A673 (cell line): ENCODE results near the gene NUTM2D. TPM values are rescaled to one million over a fixed set of nuclear protein-coding genes. Genes with fewer than 3 reads are reported as not detected.
"Not testable (repeated sequence)": the region's sequence is repeated elsewhere in the genome, so short reads cannot be mapped to it uniquely, and the experiment has no call there.

Experiments used
- BruUV-seq: library from RNA; stranded (reverse); fragments of 400-500 nt; replicated peaks from 2 replicates; lab custom pipeline; 2021; lab: Mats Ljungman, UMichigan
- CTCF ChIA-PET: fragments of 300-600 bp; sonication (Branson Sonifier 250); formaldehyde crosslinking; loops from one replicate; lab custom pipeline; 2022; ENCODE audit warnings: antibody characterized with exemption; lab: Charles Lee
- POLR2A ChIA-PET: fragments of 300-600 bp; sonication (Branson Sonifier 250); formaldehyde crosslinking; loops from one replicate; lab custom pipeline; 2022; ENCODE audit warnings: antibody characterized with exemption; ENCODE audit not compliant: low non-redundant PET; lab: Charles Lee
- DNase-seq: peaks from one replicate; pipeline ENCODE4 v3.0.0-alpha.2; 2015; ENCODE audit warnings: low spot score
- H3K27ac ChIP-seq: fragments of 200-600 bp; sonication (generic); 2 replicates; pipeline ENCODE4 v1.5.1; 2016; ENCODE audit warnings: mixed run types, low read depth, mild to moderate bottlenecking, mixed read lengths, antibody characterized with exemption, low read length; ENCODE audit not compliant: poor library complexity, severe bottlenecking
- H3K27me3 ChIP-seq: fragments of 200-600 bp; sonication (generic); replicated peaks from 2 replicates; pipeline ENCODE4 v1.6.1; 2017; ENCODE audit warnings: mixed run types, low read depth, mild to moderate bottlenecking, mixed read lengths, antibody characterized with exemption, low read length; ENCODE audit not compliant: insufficient read depth, poor library complexity
- H3K36me3 ChIP-seq: fragments of 200-600 bp; sonication (generic); 2 replicates; pipeline ENCODE4 v1.6.1; 2016; ENCODE audit warnings: mixed run types, mild to moderate bottlenecking, mixed read lengths, antibody characterized with exemption, low read length; ENCODE audit not compliant: insufficient read depth, poor library complexity, severe bottlenecking
- H3K4me1 ChIP-seq: fragments of 200-600 bp; sonication (generic); 2 replicates; pipeline ENCODE4 v1.6.1; 2017; ENCODE audit warnings: mixed run types, mild to moderate bottlenecking, mixed read lengths, antibody characterized with exemption, low read length; ENCODE audit not compliant: insufficient read depth, poor library complexity, severe bottlenecking
- H3K4me3 ChIP-seq: fragments of 200-600 bp; sonication (generic); 2 replicates; pipeline ENCODE4 v1.5.1; 2016; ENCODE audit warnings: low read depth, mixed run types, mild to moderate bottlenecking, mixed read lengths, low read length; ENCODE audit not compliant: poor library complexity, severe bottlenecking
- H3K9me3 ChIP-seq: fragments of 200-600 bp; sonication (generic); 2 replicates; pipeline ENCODE4 v1.6.1; 2016; ENCODE audit warnings: mixed run types, low read depth, mild to moderate bottlenecking, mixed read lengths, antibody characterized with exemption, low read length; ENCODE audit not compliant: poor library complexity, severe bottlenecking
- intact Hi-C: fragments of 100-400 bp; cut with micrococcal nuclease; formaldehyde crosslinking; loops from one replicate; pipeline ENCODE4 v1.10.0; 2022; ENCODE audit not compliant: unreplicated experiment
- total RNA-seq: library from RNA; stranded (reverse); gene quantifications from 2 replicates; pipeline ENCODE4 v1.2.3, GENCODE V29; 2021

NUTM2D gene
- total RNA-seq, 1 experiment from 2014 or later = 1.3 TPM

GRCh38 chr10:87374091-87374490 lies 16.5 kb downstream of the NUTM2D start:
- H3K27me3 ChIP-seq, POLR2A ChIA-PET, intact Hi-C loops, H3K27ac ChIP-seq, H3K4me1 ChIP-seq, H3K4me3 ChIP-seq, CTCF ChIA-PET, DNase-seq, BruUV-seq, H3K9me3 ChIP-seq, H3K36me3 ChIP-seq: not testable (repeated sequence)

GRCh38 chr10:87379115-87379514 lies 21.6 kb downstream of the NUTM2D start:
- CTCF ChIA-PET, intact Hi-C loops: not testable (repeated sequence)

GRCh38 chr10:87383149-87383857 lies 25.8 kb downstream of the NUTM2D start:
- BruUV-seq, H3K27me3 ChIP-seq, H3K9me3 ChIP-seq, CTCF ChIA-PET, DNase-seq, H3K36me3 ChIP-seq, POLR2A ChIA-PET, H3K4me1 ChIP-seq, H3K27ac ChIP-seq, intact Hi-C loops, H3K4me3 ChIP-seq: not testable (repeated sequence)

More at GRCh38 chr10:87379115-87379514, 21.6 kb downstream of the NUTM2D start:
- H3K27me3 ChIP-seq, DNase-seq, POLR2A ChIA-PET, H3K27ac ChIP-seq, H3K4me1 ChIP-seq, H3K36me3 ChIP-seq, BruUV-seq, H3K9me3 ChIP-seq, H3K4me3 ChIP-seq: not testable (repeated sequence)

- POLR2A ChIA-PET, BruUV-seq, H3K4me1 ChIP-seq, H3K9me3 ChIP-seq, H3K36me3 ChIP-seq, intact Hi-C loops, H3K27ac ChIP-seq, DNase-seq, CTCF ChIA-PET, H3K4me3 ChIP-seq, H3K27me3 ChIP-seq: not testable (repeated sequence)
These were observed 26.7 kb downstream of the NUTM2D start for GRCh38 chr10:87384283-87384682.

- DNase-seq, CTCF ChIA-PET, BruUV-seq, intact Hi-C loops, H3K36me3 ChIP-seq, H3K4me3 ChIP-seq, H3K9me3 ChIP-seq, H3K27ac ChIP-seq, H3K4me1 ChIP-seq, H3K27me3 ChIP-seq, POLR2A ChIA-PET: not testable (repeated sequence)
These were observed 28.3 kb downstream of the NUTM2D start for GRCh38 chr10:87385762-87386360.

GRCh38 chr10:87391360-87391759 lies 33.8 kb downstream of the NUTM2D start:
- H3K27me3 ChIP-seq, BruUV-seq, H3K4me1 ChIP-seq, DNase-seq, H3K9me3 ChIP-seq, CTCF ChIA-PET, H3K36me3 ChIP-seq, H3K27ac ChIP-seq, intact Hi-C loops, H3K4me3 ChIP-seq, POLR2A ChIA-PET: not testable (repeated sequence)

- CTCF ChIA-PET, BruUV-seq, H3K27me3 ChIP-seq, H3K9me3 ChIP-seq, H3K4me3 ChIP-seq, DNase-seq, POLR2A ChIA-PET, H3K27ac ChIP-seq, H3K36me3 ChIP-seq, H3K4me1 ChIP-seq, intact Hi-C loops: not testable (repeated sequence)
These were observed 38.7 kb downstream of the NUTM2D start for GRCh38 chr10:87396206-87396605.
